HCT116 (cell line): Measurements from ENCODE around the gene IL18BP.

Experiments used
- CEBPB ChIP-seq: IDR thresholded peaks from 2 replicates; pipeline ENCODE4 v1.6.1; 2012; ENCODE audit warnings: low read depth
- ELF1 ChIP-seq: IDR thresholded peaks from 2 replicates; pipeline ENCODE4 v1.6.1; 2012; ENCODE audit warnings: low read depth, borderline replicate concordance
- EZH2 ChIP-seq: fragments of 200-600 bp; sonication (generic); IDR thresholded peaks from 2 replicates; pipeline ENCODE4 v1.6.1; 2017; ENCODE audit warnings: antibody characterized with exemption, mixed run types
- FOSL1 ChIP-seq: IDR thresholded peaks from 2 replicates; pipeline ENCODE4 v1.6.1; 2012; ENCODE audit warnings: low read depth
- JUND ChIP-seq: IDR thresholded peaks from 2 replicates; pipeline ENCODE4 v1.6.1; 2012
- MAX ChIP-seq: IDR thresholded peaks from 2 replicates; pipeline ENCODE4 v1.6.1; 2012
- POLR2A ChIP-seq: IDR thresholded peaks from 2 replicates; pipeline ENCODE4 v1.7.0; 2011; ENCODE audit warnings: borderline replicate concordance; ENCODE audit not compliant: insufficient read depth, insufficient read length; ENCODE audit errors: extremely low read depth
- POLR2AphosphoS5 ChIP-seq: IDR thresholded peaks from 2 replicates; pipeline ENCODE4 v1.6.1; 2011; ENCODE audit warnings: mild to moderate bottlenecking, low read depth, low read length, moderate library complexity
- SP1 ChIP-seq: IDR thresholded peaks from 2 replicates; pipeline ENCODE4 v1.6.1; 2012; ENCODE audit warnings: low read depth
- TF ChIP-seq, protein P1 (sequence below), 3 experiments: fragments of 200-600 bp in 1 of 3; sonication (generic) in 1 of 3; IDR thresholded peaks in 2 of 3; conservative IDR thresholded peaks in 1 of 3; 2 replicates each; pipeline ENCODE4 v1.5.1; 2012 to 2017; ENCODE audit warnings: low read depth in 2 of 3, low read length in 2 of 3, antibody characterized with exemption in 1 of 3, borderline replicate concordance in 1 of 3, control low read depth in 1 of 3, mild to moderate bottlenecking in 1 of 3, mixed read lengths in 1 of 3, mixed run types in 1 of 3, moderate library complexity in 1 of 3; ENCODE audit not compliant: insufficient read depth in 1 of 3
- TF ChIP-seq, protein P2 (sequence below): IDR thresholded peaks from 2 replicates; pipeline ENCODE4 v1.6.1; 2011; ENCODE audit warnings: mild to moderate bottlenecking, low read length, moderate library complexity; ENCODE audit not compliant: insufficient replicate concordance; ENCODE audit errors: extremely low read depth

GRCh38 chr11:71994786-71995185 lies 3.9 kb upstream of the IL18BP start:
- TF ChIP-seq, protein P1, sequence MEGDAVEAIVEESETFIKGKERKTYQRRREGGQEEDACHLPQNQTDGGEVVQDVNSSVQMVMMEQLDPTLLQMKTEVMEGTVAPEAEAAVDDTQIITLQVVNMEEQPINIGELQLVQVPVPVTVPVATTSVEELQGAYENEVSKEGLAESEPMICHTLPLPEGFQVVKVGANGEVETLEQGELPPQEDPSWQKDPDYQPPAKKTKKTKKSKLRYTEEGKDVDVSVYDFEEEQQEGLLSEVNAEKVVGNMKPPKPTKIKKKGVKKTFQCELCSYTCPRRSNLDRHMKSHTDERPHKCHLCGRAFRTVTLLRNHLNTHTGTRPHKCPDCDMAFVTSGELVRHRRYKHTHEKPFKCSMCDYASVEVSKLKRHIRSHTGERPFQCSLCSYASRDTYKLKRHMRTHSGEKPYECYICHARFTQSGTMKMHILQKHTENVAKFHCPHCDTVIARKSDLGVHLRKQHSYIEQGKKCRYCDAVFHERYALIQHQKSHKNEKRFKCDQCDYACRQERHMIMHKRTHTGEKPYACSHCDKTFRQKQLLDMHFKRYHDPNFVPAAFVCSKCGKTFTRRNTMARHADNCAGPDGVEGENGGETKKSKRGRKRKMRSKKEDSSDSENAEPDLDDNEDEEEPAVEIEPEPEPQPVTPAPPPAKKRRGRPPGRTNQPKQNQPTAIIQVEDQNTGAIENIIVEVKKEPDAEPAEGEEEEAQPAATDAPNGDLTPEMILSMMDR (IDR thresholded peaks at IDR 0.05 in 2 of 3, conservative IDR thresholded peaks at IDR 0.05 in 1 of 3; ENCODE audit: borderline replicate concordance in 1 of 3, insufficient read depth in 1 of 3, low read depth in 2 of 3, low read length in 2 of 3): no peak
- no peak for TF ChIP-seq ELF1
- TF ChIP-seq POLR2A: no peak
- TF ChIP-seq, protein P2, sequence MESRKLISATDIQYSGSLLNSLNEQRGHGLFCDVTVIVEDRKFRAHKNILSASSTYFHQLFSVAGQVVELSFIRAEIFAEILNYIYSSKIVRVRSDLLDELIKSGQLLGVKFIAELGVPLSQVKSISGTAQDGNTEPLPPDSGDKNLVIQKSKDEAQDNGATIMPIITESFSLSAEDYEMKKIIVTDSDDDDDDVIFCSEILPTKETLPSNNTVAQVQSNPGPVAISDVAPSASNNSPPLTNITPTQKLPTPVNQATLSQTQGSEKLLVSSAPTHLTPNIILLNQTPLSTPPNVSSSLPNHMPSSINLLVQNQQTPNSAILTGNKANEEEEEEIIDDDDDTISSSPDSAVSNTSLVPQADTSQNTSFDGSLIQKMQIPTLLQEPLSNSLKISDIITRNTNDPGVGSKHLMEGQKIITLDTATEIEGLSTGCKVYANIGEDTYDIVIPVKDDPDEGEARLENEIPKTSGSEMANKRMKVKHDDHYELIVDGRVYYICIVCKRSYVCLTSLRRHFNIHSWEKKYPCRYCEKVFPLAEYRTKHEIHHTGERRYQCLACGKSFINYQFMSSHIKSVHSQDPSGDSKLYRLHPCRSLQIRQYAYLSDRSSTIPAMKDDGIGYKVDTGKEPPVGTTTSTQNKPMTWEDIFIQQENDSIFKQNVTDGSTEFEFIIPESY: no peak
- TF ChIP-seq JUND: no peak
- no peak for TF ChIP-seq MAX
- no peak for TF ChIP-seq EZH2
- TF ChIP-seq POLR2AphosphoS5: no peak
- no peak for TF ChIP-seq SP1
- no peak for TF ChIP-seq FOSL1
- no peak for TF ChIP-seq CEBPB
